Keratinocyte (primary cell): ENCODE results near the gene TMEM207. TPM values are rescaled to one million over a fixed set of nuclear protein-coding genes. Genes with fewer than 3 reads are reported as not detected.

ENCODE experiments used
- DNase-seq: peaks from one replicate; pipeline ENCODE4 v3.0.0-alpha.2; 2011; ENCODE audit warnings: low read depth, missing footprints, low spot score
- FAIRE-seq: peaks from 2 replicates; lab custom pipeline; 2011; peaks lifted over from hg19 to GRCh38; lab: Jason Lieb, UNC
- H2AFZ ChIP-seq: 2 replicates; pipeline ENCODE4 v1.6.0; 2012; ENCODE audit warnings: low read length, control low read depth, inconsistent platforms; ENCODE audit not compliant: control insufficient read depth
- H3K27ac ChIP-seq: 2 replicates; pipeline ENCODE4 v1.5.1; 2011; ENCODE audit warnings: low read length; ENCODE audit not compliant: control insufficient read depth, insufficient read depth
- H3K27me3 ChIP-seq: 3 replicates; pipeline ENCODE4 v1.6.0; 2011; ENCODE audit warnings: low read length; ENCODE audit not compliant: control insufficient read depth, insufficient read depth; ENCODE audit errors: extremely low read depth
- H3K36me3 ChIP-seq, 2 experiments: 2 replicates in 1 of 2; 3 replicates in 1 of 2; pipeline ENCODE4 v1.5.1; 2011; ENCODE audit warnings: low read length in 2 of 2, mild to moderate bottlenecking in 1 of 2; ENCODE audit not compliant: control insufficient read depth in 2 of 2, insufficient read depth in 2 of 2; ENCODE audit errors: extremely low read depth in 1 of 2
- H3K4me1 ChIP-seq: 3 replicates; pipeline ENCODE4 v1.5.1; 2011; ENCODE audit warnings: low read length; ENCODE audit not compliant: control insufficient read depth, insufficient read depth; ENCODE audit errors: extremely low read depth
- H3K4me2 ChIP-seq: 3 replicates; pipeline ENCODE4 v1.6.0; 2011; ENCODE audit warnings: low read depth, low read length; ENCODE audit not compliant: control insufficient read depth, insufficient read depth; ENCODE audit errors: extremely low read depth
- H3K4me3 ChIP-seq, 3 experiments: fragments of 200-600 bp in 1 of 3; sonication (generic) in 1 of 3; 2 replicates in 2 of 3; 3 replicates in 1 of 3; pipeline ENCODE4 v1.5.1; 2011 to 2016; ENCODE audit warnings: low read length in 3 of 3, mild to moderate bottlenecking in 3 of 3, control low read depth in 2 of 3, inconsistent platforms in 1 of 3, low read depth in 1 of 3, mixed read lengths in 1 of 3, mixed run types in 1 of 3, moderate library complexity in 1 of 3; ENCODE audit not compliant: control insufficient read depth in 2 of 3, insufficient read depth in 2 of 3; ENCODE audit errors: extremely low read depth in 1 of 3
- H3K79me2 ChIP-seq: 2 replicates; pipeline ENCODE4 v1.6.0; 2012; ENCODE audit warnings: low read length; ENCODE audit not compliant: control insufficient read depth, insufficient read depth
- H3K9ac ChIP-seq: 3 replicates; pipeline ENCODE4 v1.6.0; 2011; ENCODE audit warnings: low read length; ENCODE audit not compliant: control insufficient read depth, insufficient read depth; ENCODE audit errors: extremely low read depth
- H3K9me1 ChIP-seq: 3 replicates; pipeline ENCODE4 v1.6.0; 2011; ENCODE audit warnings: low read length; ENCODE audit not compliant: control insufficient read depth, insufficient read depth; ENCODE audit errors: extremely low read depth
- H3K9me3 ChIP-seq: 2 replicates; pipeline ENCODE4 v1.5.1; 2012; ENCODE audit warnings: low read depth, low read length; ENCODE audit not compliant: control insufficient read depth
- H4K20me1 ChIP-seq: 3 replicates; pipeline ENCODE4 v1.6.0; 2011; ENCODE audit warnings: low read length; ENCODE audit not compliant: control insufficient read depth, insufficient read depth; ENCODE audit errors: extremely low read depth
- CTCF ChIP-seq, 3 experiments: IDR thresholded peaks in 1 of 3; conservative IDR thresholded peaks in 1 of 3; optimal IDR thresholded peaks in 1 of 3; 2 replicates in 2 of 3; 3 replicates in 1 of 3; pipeline versions ENCODE3 to v1.5.1; 2011; ENCODE audit warnings: low read length in 3 of 3, mild to moderate bottlenecking in 3 of 3, moderate library complexity in 2 of 3, control low read depth in 1 of 3, inconsistent platforms in 1 of 3; ENCODE audit not compliant: insufficient read depth in 2 of 3; ENCODE audit errors: extremely low read depth in 1 of 3
- EZH2 ChIP-seq: IDR thresholded peaks from one replicate; pipeline ENCODE4 v1.6.1; 2012; ENCODE audit warnings: inconsistent platforms, mild to moderate bottlenecking, low read length, moderate library complexity
- dilution Hi-C: fragments of 300-500 bp; cut with MboI; formaldehyde crosslinking; loops from one replicate; pipeline ENCODE4 v1.7.0; 2020; ENCODE audit warnings: low sequenced_read_pairs; ENCODE audit not compliant: extremely low pct_ligation_motif_present
- polyA plus RNA-seq, 5 experiments: library from polyadenylated mRNA; depleted of rRNA in 3 of 5; stranded (reverse) in 3 of 5; stranded (forward) in 1 of 5; unstranded in 1 of 5; fragments of >200 nt; gene quantifications; 1 replicate in 1 of 5; 2 replicates in 3 of 5; 3 replicates in 1 of 5; pipeline versions ENCODE4 v1.2.1 to v1.2.3, GENCODE V29; 2011 to 2012; ENCODE audit warnings: missing spikeins in 2 of 5, low read depth in 1 of 5, low replicate concordance in 1 of 5

Gene TMEM207
- polyA plus RNA-seq, 1 donor (not counting 4 experiments of a cell fraction or from before 2014, with no cell fraction given), result not detected

GRCh38 chr3:190399677-190400076 is 50.0 kb downstream of the TMEM207 start:
- Histone ChIP-seq H3K79me2 (no peaks in the 10 kb centered on the region), H3K9me1 (no peaks in the 10 kb centered on the region), H4K20me1 (no peaks in the 10 kb centered on the region), H3K4me3 (no peak overlapping the region), H3K4me2 (no peak overlapping the region), H3K9ac (no peak overlapping the region), H3K27ac (no peak overlapping the region), H3K4me1 (no peaks in the 10 kb centered on the region), H3K9me3 (no peaks in the 10 kb centered on the region), H2AFZ (no peak overlapping the region), H3K27me3 (no peaks in the 10 kb centered on the region), H3K36me3 (no peaks in the 10 kb centered on the region)
- TF ChIP-seq EZH2 (no peak), CTCF (optimal IDR thresholded peaks at IDR 0.05 in 1 of 3, IDR thresholded peaks at IDR 0.05 in 1 of 3, conservative IDR thresholded peaks at IDR 0.05 in 1 of 3; ENCODE audit: extremely low read depth in 1 of 3, insufficient read depth in 2 of 3, low read length in 3 of 3) (no peak)
- FAIRE-seq (no peak), DNase-seq (no peak)
- dilution Hi-C loops, result no loop called here

GRCh38 chr3:190397889-190398288 is 51.8 kb downstream of the TMEM207 start:
- H3K79me2 ChIP-seq, result no peaks in the 10 kb centered on the region
- H3K4me2 ChIP-seq, result no peak overlapping the region
- TF ChIP-seq EZH2 (no peak), CTCF (optimal IDR thresholded peaks at IDR 0.05 in 1 of 3, IDR thresholded peaks at IDR 0.05 in 1 of 3, conservative IDR thresholded peaks at IDR 0.05 in 1 of 3; ENCODE audit: extremely low read depth in 1 of 3, insufficient read depth in 2 of 3, low read length in 3 of 3) (no peak)
- dilution Hi-C loops, result no loop called here
- H3K9me1 ChIP-seq, result no peaks in the 10 kb centered on the region
- no peaks in the 10 kb centered on the region for H3K9me3 ChIP-seq
- no peak overlapping the region for H3K9ac ChIP-seq
- no peaks in the 10 kb centered on the region for H3K4me1 ChIP-seq
- H4K20me1 ChIP-seq, result no peaks in the 10 kb centered on the region
- H3K27me3 ChIP-seq, result no peaks in the 10 kb centered on the region
- FAIRE-seq (no peak), DNase-seq (no peak)
- no peaks in the 10 kb centered on the region for H3K36me3 ChIP-seq
- H3K27ac ChIP-seq, result no peak overlapping the region
- no peak overlapping the region for H2AFZ ChIP-seq
- H3K4me3 ChIP-seq, result no peak overlapping the region
